Neural progenitor cell (in vitro differentiated cells): ENCODE data around the gene PDCD1. TPM values are rescaled to one million over a fixed set of nuclear protein-coding genes. Genes with fewer than 3 reads are reported as not detected.
"Not testable (repeated sequence)": the region's sequence is repeated elsewhere in the genome, so short reads cannot be mapped to it uniquely, and the experiment has no call there.

Experiments
- DNase-seq: peaks from one replicate; pipeline ENCODE4 v3.0.0-alpha.2; 2016; ENCODE audit warnings: low spot score
- H2AFZ ChIP-seq: fragments of 200-600 bp; sonication (generic); replicated peaks from 2 replicates; pipeline ENCODE4 v1.6.1; 2016; ENCODE audit warnings: antibody characterized with exemption
- H3F3A ChIP-seq: fragments of 200-600 bp; sonication (generic); 2 replicates; pipeline ENCODE4 v1.6.1; 2016; ENCODE audit warnings: antibody characterized with exemption, low read depth
- H3K27ac ChIP-seq: fragments of 200-600 bp; sonication (generic); 2 replicates; pipeline ENCODE4 v1.5.1; 2016; ENCODE audit warnings: mild to moderate bottlenecking
- H3K27me3 ChIP-seq: fragments of 200-600 bp; sonication (generic); 2 replicates; pipeline ENCODE4 v1.6.1; 2016; ENCODE audit warnings: mild to moderate bottlenecking, moderate library complexity
- H3K36me3 ChIP-seq: fragments of 200-600 bp; sonication (generic); 2 replicates; pipeline ENCODE4 v1.5.1; 2016
- H3K4me1 ChIP-seq: fragments of 200-600 bp; sonication (generic); 2 replicates; pipeline ENCODE4 v1.6.1; 2016; ENCODE audit warnings: mixed run types
- H3K4me2 ChIP-seq: fragments of 200-600 bp; sonication (generic); 2 replicates; pipeline ENCODE4 v1.6.1; 2016
- H3K4me3 ChIP-seq: fragments of 200-600 bp; sonication (generic); 2 replicates; pipeline ENCODE4 v1.5.1; 2016
- H3K79me2 ChIP-seq: fragments of 200-600 bp; sonication (generic); 2 replicates; pipeline ENCODE4 v1.6.1; 2016; ENCODE audit warnings: low read depth
- H3K9ac ChIP-seq: fragments of 200-600 bp; sonication (generic); 2 replicates; pipeline ENCODE4 v1.6.1; 2016
- H3K9me3 ChIP-seq: fragments of 200-600 bp; sonication (generic); 2 replicates; pipeline ENCODE4 v1.5.1; 2016; ENCODE audit warnings: low read depth
- H4K20me1 ChIP-seq: fragments of 200-600 bp; sonication (generic); 2 replicates; pipeline ENCODE4 v1.6.1; 2016; ENCODE audit warnings: low read depth
- H3K27ac Mint-ChIP-seq: 3 replicates; pipeline ENCODE4 v1.8.0; 2021; ENCODE audit warnings: mixed read lengths
- H3K27me3 Mint-ChIP-seq: 2 replicates; pipeline ENCODE4 v1.8.0; 2022; ENCODE audit warnings: low read depth, mild to moderate bottlenecking, inconsistent platforms, moderate library complexity, mixed read lengths; ENCODE audit not compliant: insufficient read depth
- H3K36me3 Mint-ChIP-seq: 3 replicates; pipeline ENCODE4 v1.8.0; 2021; ENCODE audit warnings: mixed read lengths
- H3K4me1 Mint-ChIP-seq: 3 replicates; pipeline ENCODE4 v1.8.0; 2021; ENCODE audit warnings: mixed read lengths
- H3K4me3 Mint-ChIP-seq: 3 replicates; pipeline ENCODE4 v1.8.0; 2021; ENCODE audit warnings: mild to moderate bottlenecking, moderate library complexity, mixed read lengths
- H3K9me3 Mint-ChIP-seq: 3 replicates; pipeline ENCODE4 v1.8.0; 2020; ENCODE audit warnings: mixed read lengths
- CTCF ChIP-seq: fragments of 200-600 bp; sonication (generic); IDR thresholded peaks from 2 replicates; pipeline ENCODE4 v1.5.1; 2017; ENCODE audit warnings: antibody characterized with exemption, mild to moderate bottlenecking
- EZH2 ChIP-seq: fragments of 200-600 bp; sonication (generic); IDR thresholded peaks from 2 replicates; pipeline ENCODE4 v1.6.1; 2017; ENCODE audit warnings: antibody characterized with exemption, mild to moderate bottlenecking, moderate library complexity
- EZH2phosphoT487 ChIP-seq: fragments of 200-600 bp; sonication (generic); IDR thresholded peaks from 2 replicates; pipeline ENCODE4 v1.6.1; 2017; ENCODE audit warnings: antibody characterized with exemption
- total RNA-seq: library from RNA; depleted of rRNA; stranded (reverse); fragments of >200 nt; gene quantifications from 2 replicates; pipeline ENCODE4 v1.2.3, GENCODE V29; 2015; ENCODE audit warnings: low replicate concordance

PDCD1 gene
- total RNA-seq, 1 donor from 2014 or later, result not detected

- Histone ChIP-seq H3K9me3 (no peaks in the 10 kb centered on the region), H3K4me2 (no peak overlapping the region), H3K79me2 (no peaks in the 10 kb centered on the region), H3K4me1 (peaks cover 9% of the 10 kb centered on the region), H2AFZ (no peak overlapping the region), H3K4me3 (no peak overlapping the region), H3K27me3 (no peaks in the 10 kb centered on the region), H3K27ac (no peak overlapping the region), H3F3A (peaks cover 15% of the 10 kb centered on the region), H3K9ac (no peak overlapping the region), H3K36me3 (no peaks in the 10 kb centered on the region), H4K20me1 (no peaks in the 10 kb centered on the region)
- Mint-ChIP-seq H3K36me3 (peaks cover 4% of the 10 kb centered on the region), H3K27ac (no peak overlapping the region), H3K4me3 (no peak overlapping the region), H3K9me3 (peaks cover 15% of the 10 kb centered on the region), H3K27me3 (peaks cover 7% of the 10 kb centered on the region), H3K4me1 (peaks cover 12% of the 10 kb centered on the region)
- no peak for DNase-seq
- no peak for TF ChIP-seq EZH2phosphoT487
Observed at GRCh38 chr2:241818943-241819270, 39.8 kb downstream of the PDCD1 start.

- peaks cover 9% of the 10 kb centered on the region for H3K4me1 ChIP-seq
- no peak overlapping the region for H3K4me2 ChIP-seq
- no peaks in the 10 kb centered on the region for H3K79me2 ChIP-seq
- no peak overlapping the region for H3K9ac ChIP-seq
- no peak overlapping the region for H3K4me3 ChIP-seq
- no peak for DNase-seq
- no peaks in the 10 kb centered on the region for H4K20me1 ChIP-seq
- H2AFZ ChIP-seq, result no peak overlapping the region
- no peaks in the 10 kb centered on the region for H3K9me3 ChIP-seq
- Mint-ChIP-seq H3K4me1 (peaks cover 10% of the 10 kb centered on the region), H3K36me3 (peaks cover 2% of the 10 kb centered on the region), H3K4me3 (no peak overlapping the region), H3K9me3 (peaks cover 10% of the 10 kb centered on the region), H3K27me3 (peaks cover 3% of the 10 kb centered on the region), H3K27ac (no peak overlapping the region)
- H3K27me3 ChIP-seq, result no peaks in the 10 kb centered on the region
- H3K27ac ChIP-seq, result no peak overlapping the region
- H3F3A ChIP-seq, result peaks cover 10% of the 10 kb centered on the region
- H3K36me3 ChIP-seq, result no peaks in the 10 kb centered on the region
- TF ChIP-seq CTCF (no peak), EZH2phosphoT487 (no peak), EZH2 (no peak)
Observed at GRCh38 chr2:241818229-241818942, 40.3 kb downstream of the PDCD1 start.

- DNase-seq, H3K36me3 Mint-ChIP-seq, H4K20me1 ChIP-seq, H2AFZ ChIP-seq, H3K27me3 Mint-ChIP-seq, H3K4me2 ChIP-seq, H3K4me1 ChIP-seq, H3K36me3 ChIP-seq, H3K4me1 Mint-ChIP-seq, H3K9ac ChIP-seq, H3K27me3 ChIP-seq, H3K4me3 ChIP-seq, H3K27ac ChIP-seq, H3K79me2 ChIP-seq, H3K9me3 Mint-ChIP-seq, H3F3A ChIP-seq, H3K27ac Mint-ChIP-seq, H3K4me3 Mint-ChIP-seq, H3K9me3 ChIP-seq: not testable (repeated sequence)
Observed at GRCh38 chr2:241817821-241818215, 40.9 kb downstream of the PDCD1 start.

- TF ChIP-seq CTCF, result no peak
- no peak for TF ChIP-seq EZH2
- no peak for TF ChIP-seq EZH2phosphoT487
- H3K4me3 ChIP-seq, result no peak overlapping the region
- H3K9me3 ChIP-seq, result no peaks in the 10 kb centered on the region
- DNase-seq, result no peak
- Mint-ChIP-seq H3K9me3 (peaks cover 2% of the 10 kb centered on the region), H3K27ac (no peak overlapping the region), H3K27me3 (peaks cover under 1% of the 10 kb centered on the region), H3K4me1 (peaks cover 10% of the 10 kb centered on the region), H3K36me3 (no peaks in the 10 kb centered on the region), H3K4me3 (no peak overlapping the region)
- H3K79me2 ChIP-seq, result no peaks in the 10 kb centered on the region
- H3F3A ChIP-seq, result peaks cover under 1% of the 10 kb centered on the region
- H3K4me1 ChIP-seq, result peaks cover 9% of the 10 kb centered on the region
- no peaks in the 10 kb centered on the region for H4K20me1 ChIP-seq
- H2AFZ ChIP-seq, result no peak overlapping the region
- no peak overlapping the region for H3K9ac ChIP-seq
- no peaks in the 10 kb centered on the region for H3K36me3 ChIP-seq
- H3K27ac ChIP-seq, result no peak overlapping the region
- no peaks in the 10 kb centered on the region for H3K27me3 ChIP-seq
- no peak overlapping the region for H3K4me2 ChIP-seq
Observed at GRCh38 chr2:241817126-241817820, 41.4 kb downstream of the PDCD1 start.
